CD4-positive, alpha-beta T cell (primary cell): Measurements from ENCODE around the gene GPRC5B. TPM values are rescaled to one million over a fixed set of nuclear protein-coding genes. Genes with fewer than 3 reads are reported as not detected.

Source experiments
- ATAC-seq: fragments of 200-7000 bp; cut with Tn5 transposase; one replicate; pipeline ENCODE4 v1.10.0; 2022; ENCODE audit warnings: mild to moderate bottlenecking; ENCODE audit not compliant: poor library complexity
- CTCF ChIA-PET: fragments of 350-600 bp; sonication (Branson Sonifier 250); formaldehyde crosslinking; loops from one replicate; lab custom pipeline; 2021; ENCODE audit warnings: antibody characterized with exemption, inconsistent platforms; lab: Charles Lee
- POLR2A ChIA-PET: fragments of 350-600 bp; sonication (Branson Sonifier 250); formaldehyde crosslinking; loops from one replicate; lab custom pipeline; 2021; ENCODE audit warnings: antibody characterized with exemption, inconsistent platforms; lab: Charles Lee
- DNase-seq, 14 experiments: peaks; one replicate each; pipeline ENCODE4 v3.0.0-alpha.2; 2013 to 2020; ENCODE audit warnings: mixed read lengths in 2 of 14
- H3K27ac ChIP-seq, 2 donors: one replicate each; pipeline versions ENCODE4 v1.5.1 to v1.7.0; 2013; ENCODE audit warnings: low read length in 2 of 2, low read depth in 1 of 2, mild to moderate bottlenecking in 1 of 2
- H3K27me3 ChIP-seq, 2 experiments: 1 replicate in 1 of 2; 2 replicates in 1 of 2; pipeline versions ENCODE4 v1.6.1 to v1.7.0; 2013; ENCODE audit warnings: low read length in 2 of 2, control low read depth in 1 of 2, mild to moderate bottlenecking in 1 of 2, moderate library complexity in 1 of 2; ENCODE audit not compliant: insufficient read depth in 2 of 2, control insufficient read depth in 1 of 2
- H3K36me3 ChIP-seq: one replicate; pipeline ENCODE4 v1.6.1; 2013; ENCODE audit warnings: low read length, control low read depth; ENCODE audit not compliant: insufficient read depth
- H3K4me1 ChIP-seq: one replicate; pipeline ENCODE4 v1.6.1; 2013; ENCODE audit warnings: low read length, control low read depth; ENCODE audit not compliant: insufficient read depth
- H3K4me3 ChIP-seq: one replicate; pipeline ENCODE4 v1.5.1; 2013; ENCODE audit warnings: mild to moderate bottlenecking, low read length, moderate library complexity
- H3K9me3 ChIP-seq, 2 experiments: 1 replicate in 1 of 2; 2 replicates in 1 of 2; pipeline versions ENCODE4 v1.6.1 to v1.7.0; 2013; ENCODE audit warnings: low read length in 2 of 2, mild to moderate bottlenecking in 2 of 2, control low read depth in 1 of 2, moderate library complexity in 1 of 2; ENCODE audit not compliant: control insufficient read depth in 1 of 2, insufficient read depth in 1 of 2
- H3K27ac Mint-ChIP-seq: one replicate; pipeline ENCODE4 v1.8.0; 2020; ENCODE audit warnings: mixed read lengths
- H3K27me3 Mint-ChIP-seq: one replicate; pipeline ENCODE4 v1.8.0; 2021; ENCODE audit warnings: mixed read lengths
- H3K36me3 Mint-ChIP-seq: one replicate; pipeline ENCODE4 v1.8.0; 2021; ENCODE audit warnings: low read depth, mixed read lengths
- H3K4me1 Mint-ChIP-seq: one replicate; pipeline ENCODE4 v1.8.0; 2021; ENCODE audit warnings: low read depth, mixed read lengths
- H3K4me3 Mint-ChIP-seq: one replicate; pipeline ENCODE4 v1.8.0; 2020; ENCODE audit warnings: mild to moderate bottlenecking, mixed read lengths
- H3K9me3 Mint-ChIP-seq: one replicate; pipeline ENCODE4 v1.8.0; 2020; ENCODE audit warnings: mixed read lengths
- CTCF ChIP-seq: fragments of 200-600 bp; IDR thresholded peaks from one replicate; pipeline ENCODE4 v1.8.0; 2022; ENCODE audit warnings: antibody characterized with exemption, mild to moderate bottlenecking
- intact Hi-C, 2 experiments: fragments of 100-400 bp; cut with DNase I in 1 of 2; cut with micrococcal nuclease in 1 of 2; formaldehyde crosslinking; loops; one replicate each; pipeline versions ENCODE4 v1.15.1 to v1.9.0; 2023 to 2025; cut with DNase I, micrococcal nuclease
- total RNA-seq, 174 experiments: library from RNA in 2 of 174; stranded (reverse) in 2 of 174; gene quantifications; one replicate each; pipeline ENCODE4 v1.2.3 and lab custom pipeline; 2021 to 2026

The GPRC5B gene
- total RNA-seq, 2 experiments from 2014 or later: 0.47 to 0.75 TPM

GRCh38 chr16:19907161-19907992 is 22.7 kb upstream of the GPRC5B start:
- Histone ChIP-seq H3K36me3 (no peaks in the 10 kb centered on the region), H3K4me1 (peaks cover 10% of the 10 kb centered on the region), H3K27ac (no peak overlapping the region), H3K9me3 (no peaks in the 10 kb centered on the region), H3K27me3 (peaks cover 0 to 3% of the 10 kb centered on the region in 2 experiments), H3K4me3 (peak overlapping the region; percentile 24)
- TF ChIP-seq CTCF: peak; percentile 97
- DNase-seq: peak; percentile 54 to 83 (median 63)
- Mint-ChIP-seq H3K27ac (no peak overlapping the region), H3K36me3 (no peaks in the 10 kb centered on the region), H3K27me3 (peaks cover 19% of the 10 kb centered on the region), H3K4me1 (peaks cover 10% of the 10 kb centered on the region), H3K4me3 (peak overlapping the region; percentile 66), H3K9me3 (no peaks in the 10 kb centered on the region)
- ChIA-PET POLR2A (interaction anchor here (0.7 to 1.2 kb wide), 2 partner anchors 17 to 352 kb away, joined by 3 to 5 read pairs; partner anchors contain the start of gene VPS35L), CTCF (interaction anchor here (0.6 to 1.6 kb wide), 20 partner anchors 8 to 478 kb away, joined by 3 to 27 read pairs (median 4); no protein-coding TSS in a partner anchor)
- intact Hi-C loops: loop anchor here (1.0 to 2.0 kb wide), 2 partner anchors 393 to 476 kb away; no protein-coding TSS in a partner anchor
- ATAC-seq: peak; percentile 100

- H3K9me3 ChIP-seq: no peaks in the 10 kb centered on the region
- Mint-ChIP-seq H3K27me3 (peaks cover 6% of the 10 kb centered on the region), H3K36me3 (no peaks in the 10 kb centered on the region), H3K9me3 (no peaks in the 10 kb centered on the region), H3K4me3 (no peak overlapping the region), H3K27ac (no peak overlapping the region), H3K4me1 (peaks cover 5% of the 10 kb centered on the region)
- H3K27ac ChIP-seq: no peak overlapping the region
- no peak overlapping the region for H3K4me3 ChIP-seq
- ATAC-seq: no peak
- H3K36me3 ChIP-seq: no peaks in the 10 kb centered on the region
- CTCF ChIA-PET: no interaction called here
- no peaks in the 10 kb centered on the region for H3K4me1 ChIP-seq
- no peak for TF ChIP-seq CTCF
- no peaks in the 10 kb centered on the region for H3K27me3 ChIP-seq
- POLR2A ChIA-PET: no interaction called here
- DNase-seq: no peak
- intact Hi-C loops: no loop called here
These were observed 16.5 kb upstream of the GPRC5B start for GRCh38 chr16:19901164-19901563.

GRCh38 chr16:19899605-19899955 is 14.9 kb upstream of the GPRC5B start:
- Mint-ChIP-seq H3K27ac (no peak overlapping the region), H3K27me3 (peaks cover 6% of the 10 kb centered on the region), H3K9me3 (no peaks in the 10 kb centered on the region), H3K36me3 (no peaks in the 10 kb centered on the region), H3K4me1 (peaks cover 5% of the 10 kb centered on the region), H3K4me3 (no peak overlapping the region)
- H3K27me3 ChIP-seq: no peaks in the 10 kb centered on the region
- no peak overlapping the region for H3K27ac ChIP-seq
- no peaks in the 10 kb centered on the region for H3K9me3 ChIP-seq
- H3K4me3 ChIP-seq: no peak overlapping the region
- intact Hi-C loops: no loop called here
- no peaks in the 10 kb centered on the region for H3K36me3 ChIP-seq
- H3K4me1 ChIP-seq: no peaks in the 10 kb centered on the region
- ChIA-PET POLR2A (no interaction called here), CTCF (interaction anchor here (0.6 to 1.1 kb wide), 3 partner anchors 8 to 386 kb away, joined by 3 to 8 read pairs (median 3); partner anchors contain the start of genes IQCK and KNOP1)
- peak; percentile 58 for TF ChIP-seq CTCF
- DNase-seq (no peak), ATAC-seq (no peak)
